Measurements from ENCODE around the gene SCMH1. TPM values are rescaled to one million over a fixed set of nuclear protein-coding genes. Genes with fewer than 3 reads are reported as not detected.

Gene SCMH1
- total RNA-seq, 1 experiment from 2014 or later = 39.5 TPM

DNA sequence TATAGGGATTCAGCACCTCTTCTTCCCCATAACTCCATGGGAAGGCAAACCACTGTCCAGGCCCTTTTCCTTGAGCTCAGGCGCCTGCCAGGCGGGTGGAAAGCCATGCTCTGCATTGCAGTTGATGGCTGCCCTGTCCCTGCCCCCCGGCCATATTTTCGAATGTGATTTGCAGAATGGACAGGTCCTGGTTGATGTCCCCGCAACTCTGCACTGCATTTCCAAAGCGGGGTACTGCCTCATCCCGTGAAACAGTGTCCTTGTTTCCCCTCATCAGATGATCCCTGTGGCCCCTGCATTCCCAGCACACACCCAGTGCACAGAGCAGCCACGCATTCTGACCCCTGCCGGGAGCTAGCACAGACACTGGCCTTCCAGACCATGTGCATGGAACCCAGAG is 33.7 kb upstream of the SCMH1 start:
- TF ChIP-seq, protein P1, sequence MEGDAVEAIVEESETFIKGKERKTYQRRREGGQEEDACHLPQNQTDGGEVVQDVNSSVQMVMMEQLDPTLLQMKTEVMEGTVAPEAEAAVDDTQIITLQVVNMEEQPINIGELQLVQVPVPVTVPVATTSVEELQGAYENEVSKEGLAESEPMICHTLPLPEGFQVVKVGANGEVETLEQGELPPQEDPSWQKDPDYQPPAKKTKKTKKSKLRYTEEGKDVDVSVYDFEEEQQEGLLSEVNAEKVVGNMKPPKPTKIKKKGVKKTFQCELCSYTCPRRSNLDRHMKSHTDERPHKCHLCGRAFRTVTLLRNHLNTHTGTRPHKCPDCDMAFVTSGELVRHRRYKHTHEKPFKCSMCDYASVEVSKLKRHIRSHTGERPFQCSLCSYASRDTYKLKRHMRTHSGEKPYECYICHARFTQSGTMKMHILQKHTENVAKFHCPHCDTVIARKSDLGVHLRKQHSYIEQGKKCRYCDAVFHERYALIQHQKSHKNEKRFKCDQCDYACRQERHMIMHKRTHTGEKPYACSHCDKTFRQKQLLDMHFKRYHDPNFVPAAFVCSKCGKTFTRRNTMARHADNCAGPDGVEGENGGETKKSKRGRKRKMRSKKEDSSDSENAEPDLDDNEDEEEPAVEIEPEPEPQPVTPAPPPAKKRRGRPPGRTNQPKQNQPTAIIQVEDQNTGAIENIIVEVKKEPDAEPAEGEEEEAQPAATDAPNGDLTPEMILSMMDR (conservative IDR thresholded peaks at IDR 0.05) = no peak
- TF ChIP-seq EZH2 (IDR thresholded peaks at IDR 0.05; ENCODE audit: low read depth) = no peak

DNA sequence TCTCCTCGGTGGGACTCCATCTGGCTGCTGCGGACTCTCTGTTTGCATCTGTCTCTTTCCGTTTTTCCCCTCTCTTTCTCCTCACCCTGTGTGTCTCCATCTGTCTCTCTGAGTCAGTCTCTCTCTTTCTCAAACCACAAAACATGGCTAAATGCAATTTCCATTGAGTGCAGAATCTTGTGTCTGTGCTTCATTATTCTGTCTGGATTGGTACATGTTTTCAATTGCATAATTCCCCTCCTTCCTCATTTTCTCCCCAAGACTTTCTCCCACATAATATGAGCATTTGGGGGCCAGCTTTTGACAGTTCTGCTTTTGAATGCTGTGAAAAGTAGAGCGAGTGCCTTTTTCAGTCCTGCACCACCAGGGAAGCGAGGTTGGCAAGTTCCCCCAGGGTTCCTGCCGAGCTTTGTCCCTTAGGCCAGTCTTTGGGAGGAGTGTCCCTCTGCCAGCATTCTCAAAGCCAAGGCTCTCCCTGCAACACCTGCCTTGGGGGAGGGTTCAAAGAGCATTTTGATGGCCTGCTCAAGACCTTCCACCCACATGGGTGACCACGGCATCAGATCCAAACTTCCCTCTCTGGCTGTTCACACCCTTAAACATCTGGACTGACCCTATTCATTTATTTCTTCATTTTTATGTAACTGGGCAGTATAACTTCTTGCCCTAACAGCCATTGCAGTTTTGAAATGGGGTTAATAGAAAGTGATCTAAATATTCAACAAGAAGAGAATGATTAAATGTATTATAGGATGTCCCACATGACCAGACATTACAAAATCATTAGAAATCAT is 32.8 kb upstream of the SCMH1 start:
- no peaks in the 10 kb centered on the region for H3K9me3 ChIP-seq (ENCODE audit: insufficient read depth, low read depth)
- POLR2A ChIA-PET (ENCODE audit: unreplicated experiment) = no interaction called here
- no peak for TF ChIP-seq EZH2 (IDR thresholded peaks at IDR 0.05; ENCODE audit: low read depth)
- TF ChIP-seq, protein P1 (conservative IDR thresholded peaks at IDR 0.05) = no peak
- no peaks in the 10 kb centered on the region for H3K27me3 ChIP-seq (ENCODE audit: insufficient read depth, low read depth)
- CTCF ChIA-PET = no interaction called here
- BruUV-seq (replicated peaks) = no TSS peak
- H3K9me2 ChIP-seq (ENCODE audit: insufficient read depth) = no peaks in the 10 kb centered on the region
- no peak overlapping the region for H3K4me2 ChIP-seq
- no peaks in the 10 kb centered on the region; the same call in 1 of the 2 replicates for H3F3A ChIP-seq (ENCODE audit: insufficient read depth, low read depth)
- intact Hi-C loops (cut with micrococcal nuclease; ENCODE audit: unreplicated experiment) = no loop called here
- no peak overlapping the region for H3K4me3 ChIP-seq
- no peak overlapping the region for H3K27ac ChIP-seq
- H3K36me3 ChIP-seq (ENCODE audit: low read depth) = no peaks in the 10 kb centered on the region
- H4K20me1 ChIP-seq (ENCODE audit: insufficient read depth) = no peaks in the 10 kb centered on the region
- no peak overlapping the region for H2AFZ ChIP-seq
- DNase-seq = no peak
- no peaks in the 10 kb centered on the region for H3K79me2 ChIP-seq (ENCODE audit: low read depth)
- H3K4me1 ChIP-seq (replicated peaks; ENCODE audit: insufficient read depth) = no peaks in the 10 kb centered on the region

More for the DNA sequence above, 33.7 kb upstream of the SCMH1 start:
- Histone ChIP-seq H3K4me3 (no peak overlapping the region), H3K9me2 (ENCODE audit: insufficient read depth) (no peaks in the 10 kb centered on the region), H3K4me1 (replicated peaks; ENCODE audit: insufficient read depth) (no peaks in the 10 kb centered on the region), H3K27ac (no peak overlapping the region), H3K9me3 (ENCODE audit: insufficient read depth, low read depth) (no peaks in the 10 kb centered on the region), H3F3A (ENCODE audit: insufficient read depth, low read depth) (no peaks in the 10 kb centered on the region), H3K36me3 (ENCODE audit: low read depth) (no peaks in the 10 kb centered on the region), H2AFZ (no peak overlapping the region), H3K79me2 (ENCODE audit: low read depth) (no peaks in the 10 kb centered on the region), H4K20me1 (ENCODE audit: insufficient read depth) (no peaks in the 10 kb centered on the region), H3K27me3 (ENCODE audit: insufficient read depth, low read depth) (no peaks in the 10 kb centered on the region), H3K4me2 (no peak overlapping the region)
- intact Hi-C loops (cut with micrococcal nuclease; ENCODE audit: unreplicated experiment) = no loop called here
- POLR2A ChIA-PET (ENCODE audit: unreplicated experiment) = no interaction called here
- CTCF ChIA-PET = interaction anchor here (0.7 to 1.0 kb wide), 3 partner anchors 9 to 320 kb away, joined by 4 to 6 read pairs (median 4); no protein-coding TSS in a partner anchor
- DNase-seq = no peak
- BruUV-seq (replicated peaks) = no TSS peak

DNA sequence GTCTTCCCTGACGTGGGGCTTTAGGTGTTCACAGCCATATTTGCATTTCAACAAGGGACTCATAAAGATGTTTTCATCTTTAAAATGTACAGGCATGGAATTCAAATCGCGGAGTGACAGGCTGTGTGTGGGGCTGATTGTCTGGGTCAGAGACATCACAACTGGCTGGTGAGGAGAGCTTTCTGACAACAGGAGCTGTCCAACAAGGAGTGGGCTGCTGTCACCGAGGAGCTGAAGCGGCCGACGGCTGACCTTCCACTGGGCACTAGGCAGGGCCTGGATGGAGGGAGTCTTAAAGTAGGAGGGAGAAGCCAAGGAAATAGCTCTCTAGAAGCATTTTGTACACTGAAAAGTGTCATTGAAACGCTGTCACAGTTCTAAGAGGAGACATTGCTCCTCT is 30.5 kb upstream of the SCMH1 start:
- no peak overlapping the region for H3K4me2 ChIP-seq
- BruUV-seq (replicated peaks) = no TSS peak
- no peaks in the 10 kb centered on the region for H3K4me1 ChIP-seq (replicated peaks; ENCODE audit: insufficient read depth)
- intact Hi-C loops (cut with micrococcal nuclease; ENCODE audit: unreplicated experiment) = no loop called here
- no peak for TF ChIP-seq EZH2 (IDR thresholded peaks at IDR 0.05; ENCODE audit: low read depth)
- TF ChIP-seq, protein P1 (conservative IDR thresholded peaks at IDR 0.05) = no peak
- H3K9me3 ChIP-seq (ENCODE audit: insufficient read depth, low read depth) = no peaks in the 10 kb centered on the region
- DNase-seq = no peak
- ChIA-PET CTCF (no interaction called here), POLR2A (ENCODE audit: unreplicated experiment) (no interaction called here)
- H3K27ac ChIP-seq = no peak overlapping the region
- H3K9me2 ChIP-seq (ENCODE audit: insufficient read depth) = no peaks in the 10 kb centered on the region
- no peak overlapping the region for H2AFZ ChIP-seq
- H3F3A ChIP-seq (ENCODE audit: insufficient read depth, low read depth) = no peaks in the 10 kb centered on the region; the same call in 1 of the 2 replicates
- no peaks in the 10 kb centered on the region for H3K79me2 ChIP-seq (ENCODE audit: low read depth)
- H4K20me1 ChIP-seq (ENCODE audit: insufficient read depth) = no peaks in the 10 kb centered on the region
- H3K36me3 ChIP-seq (ENCODE audit: low read depth) = no peaks in the 10 kb centered on the region
- no peaks in the 10 kb centered on the region for H3K27me3 ChIP-seq (ENCODE audit: insufficient read depth, low read depth)
- H3K4me3 ChIP-seq = no peak overlapping the region
